G401.6 (cell line): ENCODE data around the gene FAM234A.

Source experiments
- FAIRE-seq: peaks from 2 replicates; lab custom pipeline; 2012; peaks lifted over from hg19 to GRCh38; lab: Jason Lieb, UNC

Gene FAM234A

GRCh38 chr16:282491-282890 is 47.9 kb downstream of the FAM234A start:
- no peak for FAIRE-seq

- FAIRE-seq = no peak
These were observed 48.6 kb downstream of the FAM234A start, which contains the start of gene PDIA2 for GRCh38 chr16:283033-283805. Gene PDIA2, plus strand, starts transcription at chr16:283164. Its CDS starts 6 bp downstream, at chr16:283170.

- no peak for FAIRE-seq
These were observed 49.8 kb downstream of the FAM234A start for GRCh38 chr16:284204-285120.

GRCh38 chr16:285146-286055 is 50.8 kb downstream of the FAM234A start:
- no peak for FAIRE-seq

- FAIRE-seq = no peak
These were observed 52.1 kb downstream of the FAM234A start for GRCh38 chr16:286491-287297.

- FAIRE-seq = no peak
These were observed 52.7 kb downstream of the FAM234A start for GRCh38 chr16:287298-287811.

GRCh38 chr16:287981-288920 is 53.6 kb downstream of the FAM234A start:
- FAIRE-seq = no peak

GRCh38 chr16:289395-289997 is 54.9 kb downstream of the FAM234A start:
- no peak for FAIRE-seq

GRCh38 chr16:290015-290680 is 55.5 kb downstream of the FAM234A start:
- FAIRE-seq = no peak

GRCh38 chr16:290681-291405 is 56.2 kb downstream of the FAM234A start:
- no peak for FAIRE-seq

GRCh38 chr16:291539-291938 is 56.9 kb downstream of the FAM234A start:
- FAIRE-seq = no peak

GRCh38 chr16:293043-293775 is 58.6 kb downstream of the FAM234A start:
- no peak for FAIRE-seq

GRCh38 chr16:296276-296675 is 61.7 kb downstream of the FAM234A start:
- FAIRE-seq = no peak

- FAIRE-seq = no peak
These were observed 62.3 kb downstream of the FAM234A start for GRCh38 chr16:296806-297510.

GRCh38 chr16:297832-298231 is 63.2 kb downstream of the FAM234A start:
- FAIRE-seq = no peak

- no peak for FAIRE-seq
These were observed 66.6 kb downstream of the FAM234A start for GRCh38 chr16:301235-301634.

- FAIRE-seq = no peak
These were observed 67.3 kb downstream of the FAM234A start for GRCh38 chr16:301950-302349.
